Lower lobe of right lung (tissue), 2 donors: ENCODE measurements around the gene DHX34. TPM values are rescaled to one million over a fixed set of nuclear protein-coding genes. Genes with fewer than 3 reads are reported as not detected.

ENCODE experiments used
- ATAC-seq, 2 donors: fragments of 200-7000 bp; cut with Tn5 transposase; one replicate each; pipeline ENCODE4 v1.9.1; 2020 to 2022; ENCODE audit warnings: mild to moderate bottlenecking in 2 of 2, moderate library complexity in 2 of 2
- DNase-seq: peaks from one replicate; pipeline ENCODE4 v3.0.0-alpha.2; 2020
- H3K27ac ChIP-seq: fragments of 200-600 bp; one replicate; pipeline ENCODE4 v1.8.0; 2022
- H3K27me3 ChIP-seq: fragments of 200-600 bp; one replicate; pipeline ENCODE4 v1.8.0; 2022; ENCODE audit warnings: low read depth
- H3K36me3 ChIP-seq: fragments of 200-600 bp; one replicate; pipeline ENCODE4 v1.8.0; 2022; ENCODE audit warnings: mild to moderate bottlenecking
- H3K4me1 ChIP-seq: fragments of 200-600 bp; one replicate; pipeline ENCODE4 v1.8.0; 2022
- H3K4me3 ChIP-seq: fragments of 200-600 bp; one replicate; pipeline ENCODE4 v1.8.0; 2022; ENCODE audit warnings: mild to moderate bottlenecking
- H3K9me3 ChIP-seq: fragments of 200-600 bp; one replicate; pipeline ENCODE4 v1.8.0; 2022
- intact Hi-C: fragments of 100-400 bp; cut with DNase I; formaldehyde crosslinking; loops from one replicate; pipeline ENCODE4 v1.11.0; 2022
- total RNA-seq: library from RNA; stranded (reverse); fragmentation: NEBNext Ultra II Directional; extraction: Animal tissue kit (Norgen Biotek cat#: 25700); gene quantifications from one replicate; pipeline ENCODE4 v1.2.1, GENCODE V29; 2021
- TF ChIP-seq, protein P1 (sequence below): fragments of 200-600 bp; IDR thresholded peaks from one replicate; pipeline ENCODE4 v1.8.0; 2022; ENCODE audit warnings: antibody characterized with exemption, mild to moderate bottlenecking
- donor health status: DM: no; HTN: yes; CAD: no; lungs with severe emphysema.

Gene DHX34
- total RNA-seq, 1 donor from 2014 or later: 14.5 TPM

DNA sequence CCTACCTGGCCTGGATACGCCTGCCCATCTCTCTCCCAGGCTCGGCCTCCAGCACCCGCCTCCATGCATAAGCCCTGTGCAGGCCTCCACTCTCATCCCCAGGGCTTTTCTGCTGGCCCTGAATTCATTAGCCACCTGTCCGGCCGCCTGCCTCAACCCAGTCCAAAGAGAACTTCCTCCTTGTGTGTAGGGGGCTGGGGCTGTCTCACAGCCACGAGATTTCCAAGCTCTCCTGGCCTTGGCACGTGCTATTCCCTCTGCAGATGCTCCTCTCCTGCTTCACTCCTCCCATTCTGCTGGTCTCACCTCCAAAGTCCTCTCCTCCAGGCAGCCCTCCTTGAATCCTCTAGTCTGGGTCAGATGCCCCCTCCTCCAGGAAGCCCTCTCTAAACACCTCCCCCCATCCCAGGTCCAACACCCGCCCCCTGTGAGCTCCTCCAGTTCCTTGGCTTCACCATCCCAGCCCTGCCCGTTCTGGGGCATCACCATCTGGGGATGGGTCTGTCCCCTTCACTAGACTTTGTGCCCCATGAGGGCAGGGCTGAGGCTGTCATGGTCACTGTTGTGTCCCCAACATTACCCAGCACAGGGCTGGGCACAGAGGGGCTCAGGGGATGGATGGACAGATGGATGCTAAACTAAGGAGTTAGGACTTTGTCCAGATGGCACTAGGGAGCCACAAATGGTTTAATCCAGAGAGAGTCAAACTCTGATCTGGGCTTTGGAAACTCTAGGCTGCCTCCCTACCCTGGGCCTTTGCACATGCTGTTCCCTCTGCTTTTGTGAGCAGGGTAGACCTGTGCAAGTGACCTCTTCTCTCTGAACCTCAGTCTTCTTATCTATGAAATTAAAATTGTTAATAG, 55.5 kb downstream of the DHX34 start:
- intact Hi-C loops: no loop called here
- DNase-seq (no peak), ATAC-seq (no peak)
- Histone ChIP-seq H3K4me1 (no peaks in the 10 kb centered on the region), H3K36me3 (no peaks in the 10 kb centered on the region), H3K9me3 (no peaks in the 10 kb centered on the region), H3K27ac (no peak overlapping the region), H3K27me3 (peaks cover 37% of the 10 kb centered on the region), H3K4me3 (no peak overlapping the region)
- TF ChIP-seq, protein P1, sequence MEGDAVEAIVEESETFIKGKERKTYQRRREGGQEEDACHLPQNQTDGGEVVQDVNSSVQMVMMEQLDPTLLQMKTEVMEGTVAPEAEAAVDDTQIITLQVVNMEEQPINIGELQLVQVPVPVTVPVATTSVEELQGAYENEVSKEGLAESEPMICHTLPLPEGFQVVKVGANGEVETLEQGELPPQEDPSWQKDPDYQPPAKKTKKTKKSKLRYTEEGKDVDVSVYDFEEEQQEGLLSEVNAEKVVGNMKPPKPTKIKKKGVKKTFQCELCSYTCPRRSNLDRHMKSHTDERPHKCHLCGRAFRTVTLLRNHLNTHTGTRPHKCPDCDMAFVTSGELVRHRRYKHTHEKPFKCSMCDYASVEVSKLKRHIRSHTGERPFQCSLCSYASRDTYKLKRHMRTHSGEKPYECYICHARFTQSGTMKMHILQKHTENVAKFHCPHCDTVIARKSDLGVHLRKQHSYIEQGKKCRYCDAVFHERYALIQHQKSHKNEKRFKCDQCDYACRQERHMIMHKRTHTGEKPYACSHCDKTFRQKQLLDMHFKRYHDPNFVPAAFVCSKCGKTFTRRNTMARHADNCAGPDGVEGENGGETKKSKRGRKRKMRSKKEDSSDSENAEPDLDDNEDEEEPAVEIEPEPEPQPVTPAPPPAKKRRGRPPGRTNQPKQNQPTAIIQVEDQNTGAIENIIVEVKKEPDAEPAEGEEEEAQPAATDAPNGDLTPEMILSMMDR: no peak

GRCh38 chr19:47405197-47405550, 56.1 kb downstream of the DHX34 start:
- TF ChIP-seq, protein P1: no peak
- H3K36me3 ChIP-seq: no peaks in the 10 kb centered on the region
- intact Hi-C loops: no loop called here

GRCh38 chr19:47405854-47406417, 56.8 kb downstream of the DHX34 start:
- Histone ChIP-seq H3K4me1 (no peaks in the 10 kb centered on the region), H3K9me3 (no peaks in the 10 kb centered on the region), H3K4me3 (no peak overlapping the region), H3K36me3 (no peaks in the 10 kb centered on the region), H3K27ac (no peak overlapping the region), H3K27me3 (peaks cover 33% of the 10 kb centered on the region)
- DNase-seq (no peak), ATAC-seq (no peak)
- TF ChIP-seq, protein P1: no peak
- intact Hi-C loops: no loop called here

More at GRCh38 chr19:47405197-47405550, 56.1 kb downstream of the DHX34 start:
- no peaks in the 10 kb centered on the region for H3K4me1 ChIP-seq
- H3K27ac ChIP-seq: no peak overlapping the region
- ATAC-seq (no peak), DNase-seq (no peak)
- H3K4me3 ChIP-seq: no peak overlapping the region
- H3K9me3 ChIP-seq: no peaks in the 10 kb centered on the region
- H3K27me3 ChIP-seq: peaks cover 33% of the 10 kb centered on the region

- ATAC-seq: peak; percentile 33 to 62
- Histone ChIP-seq H3K36me3 (no peaks in the 10 kb centered on the region), H3K27me3 (peaks cover 33% of the 10 kb centered on the region), H3K9me3 (no peaks in the 10 kb centered on the region), H3K4me1 (no peaks in the 10 kb centered on the region), H3K4me3 (no peak overlapping the region), H3K27ac (no peak overlapping the region)
- TF ChIP-seq, protein P1: no peak
- DNase-seq: no peak
- intact Hi-C loops: no loop called here
Observed at GRCh38 chr19:47406711-47407416, 57.7 kb downstream of the DHX34 start.

- Histone ChIP-seq H3K4me1 (no peaks in the 10 kb centered on the region), H3K27me3 (peaks cover 33% of the 10 kb centered on the region), H3K36me3 (no peaks in the 10 kb centered on the region), H3K27ac (no peak overlapping the region), H3K4me3 (no peak overlapping the region), H3K9me3 (no peaks in the 10 kb centered on the region)
- TF ChIP-seq, protein P1: no peak
- intact Hi-C loops: no loop called here
- no peak for ATAC-seq
- DNase-seq: no peak
Observed at GRCh38 chr19:47407417-47407774, 58.3 kb downstream of the DHX34 start.
